Mesenchymal stem cell (in vitro differentiated cells and primary cell): ENCODE measurements around the gene PACS1.
A peak's percentile ranks its signal among the peaks of the same experiment; 100 is the strongest.

ENCODE experiments used
- DNase-seq: peaks from one replicate; pipeline ENCODE4 v3.0.0-alpha.2; 2013
- H2AFZ ChIP-seq: one replicate; pipeline ENCODE4 v1.6.1; 2013; ENCODE audit warnings: low read depth, mild to moderate bottlenecking, control low read depth, inconsistent platforms, low read length, moderate library complexity
- H2AK5ac ChIP-seq: 2 replicates; pipeline ENCODE4 v1.6.1; 2013; ENCODE audit warnings: low read length, moderate library complexity, mild to moderate bottlenecking, inconsistent platforms; ENCODE audit not compliant: severe bottlenecking
- H2BK120ac ChIP-seq: one replicate; pipeline ENCODE4 v1.6.1; 2013; ENCODE audit warnings: low read depth, mild to moderate bottlenecking, inconsistent platforms, low read length, moderate library complexity
- H2BK12ac ChIP-seq, 2 experiments: one replicate each; pipeline ENCODE4 v1.6.1; 2013; ENCODE audit warnings: inconsistent platforms in 2 of 2, low read length in 2 of 2, mild to moderate bottlenecking in 2 of 2, moderate library complexity in 2 of 2, control low read depth in 1 of 2
- H2BK15ac ChIP-seq: one replicate; pipeline ENCODE4 v1.6.1; 2013; ENCODE audit warnings: mild to moderate bottlenecking, low read depth, inconsistent platforms; ENCODE audit not compliant: poor library complexity, severe bottlenecking
- H2BK5ac ChIP-seq: 2 replicates; pipeline ENCODE4 v1.6.1; 2013; ENCODE audit warnings: low read depth, mild to moderate bottlenecking, low read length, control low read depth, inconsistent platforms; ENCODE audit not compliant: poor library complexity, severe bottlenecking
- H3K14ac ChIP-seq, 2 experiments: one replicate each; pipeline ENCODE4 v1.6.1; 2013; ENCODE audit warnings: inconsistent platforms in 2 of 2, low read length in 2 of 2, control low read depth in 1 of 2, mild to moderate bottlenecking in 1 of 2, moderate library complexity in 1 of 2
- H3K18ac ChIP-seq, 2 experiments: one replicate each; pipeline ENCODE4 v1.6.1; 2013; ENCODE audit warnings: inconsistent platforms in 2 of 2, low read length in 2 of 2, control low read depth in 1 of 2, low read depth in 1 of 2, mild to moderate bottlenecking in 1 of 2
- H3K23ac ChIP-seq, 2 experiments: one replicate each; pipeline ENCODE4 v1.6.1; 2013; ENCODE audit warnings: inconsistent platforms in 2 of 2, low read length in 2 of 2, mild to moderate bottlenecking in 2 of 2, moderate library complexity in 2 of 2, control low read depth in 1 of 2
- H3K27ac ChIP-seq: 2 replicates; pipeline ENCODE4 v1.5.1; 2013; ENCODE audit warnings: mild to moderate bottlenecking, moderate library complexity, low read length, control low read depth, inconsistent platforms; ENCODE audit not compliant: poor library complexity, severe bottlenecking
- H3K27me3 ChIP-seq, 2 experiments: 2 replicates each; pipeline versions ENCODE4 v1.6.1 to v1.7.0; 2013; ENCODE audit warnings: low read length in 2 of 2, mild to moderate bottlenecking in 2 of 2, moderate library complexity in 2 of 2, control low read depth in 1 of 2, inconsistent platforms in 1 of 2; ENCODE audit not compliant: control insufficient read depth in 1 of 2, insufficient read depth in 1 of 2
- H3K36me3 ChIP-seq, 2 experiments: 2 replicates each; pipeline versions ENCODE4 v1.6.1 to v1.7.0; 2013; ENCODE audit warnings: low read length in 2 of 2, control low read depth in 1 of 2, inconsistent platforms in 1 of 2, low read depth in 1 of 2, mild to moderate bottlenecking in 1 of 2; ENCODE audit not compliant: insufficient read depth in 2 of 2, control insufficient read depth in 1 of 2
- H3K4ac ChIP-seq, 2 experiments: one replicate each; pipeline ENCODE4 v1.6.1; 2013; ENCODE audit warnings: inconsistent platforms in 2 of 2, low read length in 2 of 2, mild to moderate bottlenecking in 2 of 2, moderate library complexity in 2 of 2, control low read depth in 1 of 2, low read depth in 1 of 2
- H3K4me1 ChIP-seq: 2 replicates; pipeline ENCODE4 v1.6.1; 2013; ENCODE audit warnings: low read depth, low read length, control low read depth; ENCODE audit not compliant: control insufficient read depth, insufficient read depth
- H3K4me2 ChIP-seq: 2 replicates; pipeline ENCODE4 v1.6.1; 2013; ENCODE audit warnings: low read length, mild to moderate bottlenecking, inconsistent platforms; ENCODE audit not compliant: poor library complexity, severe bottlenecking
- H3K4me3 ChIP-seq, 2 experiments: 2 replicates each; pipeline versions ENCODE4 v1.5.1 to v1.7.0; 2013; ENCODE audit warnings: low read length in 2 of 2, mild to moderate bottlenecking in 2 of 2, control low read depth in 1 of 2, low read depth in 1 of 2; ENCODE audit not compliant: insufficient read depth in 1 of 2
- H3K79me1 ChIP-seq: replicated peaks from 2 replicates; pipeline ENCODE4 v1.6.1; 2013; ENCODE audit warnings: mild to moderate bottlenecking, control low read depth, low read length, inconsistent platforms; ENCODE audit not compliant: poor library complexity, severe bottlenecking
- H3K9ac ChIP-seq: 2 replicates; pipeline ENCODE4 v1.7.0; 2013; ENCODE audit warnings: mild to moderate bottlenecking, low read length, moderate library complexity
- H3K9me3 ChIP-seq: 2 replicates; pipeline ENCODE4 v1.7.0; 2013; ENCODE audit warnings: mild to moderate bottlenecking, low read length; ENCODE audit not compliant: control insufficient read depth
- H4K8ac ChIP-seq: one replicate; pipeline ENCODE4 v1.6.1; 2013; ENCODE audit warnings: inconsistent platforms, mild to moderate bottlenecking, low read length, moderate library complexity
- H4K91ac ChIP-seq: one replicate; pipeline ENCODE4 v1.6.1; 2013; ENCODE audit warnings: mild to moderate bottlenecking, low read length, inconsistent platforms
- WGBS: methylation state at CpG from one replicate; pipeline ENCODE4 v1.1.7; 2013; ENCODE audit warnings: mixed read lengths; 5-methylcytosine and 5-hydroxymethylcytosine counted together

PACS1 gene

DNA sequence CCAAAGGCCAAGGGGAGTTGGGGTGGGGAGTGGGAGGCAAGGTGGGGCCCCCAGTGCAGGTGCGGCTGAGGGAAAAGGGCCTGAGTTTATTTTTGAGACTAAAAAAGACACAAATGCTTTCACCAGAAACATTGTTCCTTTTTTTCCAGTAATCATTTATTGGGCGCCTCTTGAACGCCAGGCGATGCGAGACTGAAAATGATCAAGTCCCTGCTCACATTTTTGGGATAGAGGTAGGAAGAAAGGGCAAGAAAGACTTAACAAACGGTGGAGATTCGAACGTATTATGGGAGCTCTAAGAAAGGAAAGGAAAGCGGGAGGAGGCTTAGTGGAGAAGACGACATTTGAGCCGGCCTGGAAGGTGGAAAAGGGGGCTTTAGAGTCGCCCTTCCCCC, 18.7 kb upstream of the PACS1 start:
- Histone ChIP-seq H2AFZ (peak overlapping the region; percentile 60), H3K4me3 (peak overlapping the region; percentile 29 to 94), H3K79me1 (peaks cover 5% of the 10 kb centered on the region), H2BK12ac (peak overlapping the region in 1 of 2 experiments; percentile 17), H2BK120ac (no peak overlapping the region), H3K4ac (peak overlapping the region in 1 of 2 experiments; percentile 60), H3K18ac (peak overlapping the region; percentile 65 to 71), H3K23ac (no peak overlapping the region), H2AK5ac (peak overlapping the region; percentile 63), H3K9me3 (no peaks in the 10 kb centered on the region), H2BK5ac (peak overlapping the region; percentile 0), H3K4me2 (peak overlapping the region; percentile 74), H3K9ac (peak overlapping the region; percentile 95), H3K36me3 (peaks cover 12 to 20% of the 10 kb centered on the region in 2 experiments), H3K27me3 (peaks cover 6 to 33% of the 10 kb centered on the region in 2 experiments), H3K14ac (no peak overlapping the region), H4K91ac (peak overlapping the region; percentile 52), H2BK15ac (no peak overlapping the region), H3K27ac (peak overlapping the region; percentile 85), H4K8ac (peak overlapping the region; percentile 69), H3K4me1 (peaks cover 45% of the 10 kb centered on the region)
- 34% methylated on average over 11 of the region's 12 CpGs for WGBS
- DNase-seq = no peak

DNA sequence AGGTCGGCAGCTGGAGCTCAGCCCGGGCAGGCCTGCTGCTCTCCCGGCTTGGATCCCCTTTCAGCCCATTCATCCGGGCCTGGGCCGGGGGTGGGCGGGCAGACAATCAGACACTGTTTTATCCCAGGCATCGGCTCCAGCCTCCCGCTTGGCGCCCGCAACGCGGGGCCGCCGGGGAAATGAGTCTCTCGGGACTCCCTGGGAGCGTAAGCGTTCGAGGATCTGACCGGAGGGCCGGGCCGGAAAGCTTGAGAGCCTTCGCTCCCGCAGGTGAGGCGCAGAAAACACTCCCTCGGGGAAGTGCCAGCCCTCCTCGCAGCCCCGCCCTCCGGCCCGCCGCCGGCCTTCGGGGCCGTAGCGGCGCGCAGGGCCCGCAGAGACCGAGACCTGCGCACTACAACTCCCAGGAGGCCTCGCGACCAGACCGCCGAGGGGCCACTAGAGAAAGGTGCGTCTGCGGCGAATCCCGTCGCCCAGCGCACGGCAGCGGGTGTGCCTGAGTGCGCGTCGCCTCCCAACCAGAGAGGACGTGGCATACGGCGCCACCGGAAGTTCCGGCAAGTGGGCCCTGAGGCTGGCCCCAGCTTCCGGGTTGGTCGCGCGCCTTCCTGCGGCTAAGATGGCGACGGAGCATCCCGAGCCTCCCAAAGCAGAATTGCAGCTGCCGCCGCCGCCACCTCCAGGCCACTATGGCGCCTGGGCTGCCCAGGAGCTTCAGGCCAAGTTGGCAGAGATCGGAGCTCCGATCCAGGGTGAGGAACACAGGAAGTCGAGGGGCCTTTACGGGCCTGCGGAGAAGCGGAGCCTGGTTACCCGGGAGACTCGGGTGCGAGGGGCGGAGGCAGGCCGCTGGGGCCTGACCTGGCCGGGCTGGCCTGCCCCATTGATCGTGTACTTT, 18.1 kb upstream of the PACS1 start, which contains the start of gene SF3B2:
SF3B2 (plus strand) TSS at position 599 of the 898 bp plus-strand sequence; CDS start at position 620, 21 bp downstream.
- H2BK15ac ChIP-seq = no peak within 1 kb of the TSS

DNA sequence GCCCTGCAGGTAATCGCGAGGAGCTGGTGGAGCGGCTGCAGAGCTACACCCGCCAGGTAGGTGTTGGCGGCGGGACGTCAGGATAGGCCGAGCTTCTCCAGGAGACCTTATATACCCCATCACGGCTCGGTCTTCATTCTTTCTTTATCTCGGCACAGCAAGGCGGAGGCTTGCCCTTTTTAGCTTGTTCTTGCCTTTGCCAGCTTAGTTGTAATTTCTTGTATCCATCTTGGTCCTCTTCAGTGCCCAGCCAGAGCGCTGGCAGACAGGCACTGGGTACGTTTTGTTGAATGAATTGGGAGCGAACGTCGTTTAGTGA, 17.4 kb upstream of the PACS1 start:
- Histone ChIP-seq H2AFZ (peak overlapping the region; percentile 83), H3K4me3 (peak overlapping the region; percentile 84 to 94), H2AK5ac (peak overlapping the region; percentile 37), H4K8ac (peak overlapping the region; percentile 97), H3K79me1 (peaks cover 11% of the 10 kb centered on the region), H3K14ac (peak overlapping the region in 1 of 2 experiments; percentile 72), H3K36me3 (peaks cover 21 to 31% of the 10 kb centered on the region in 2 experiments), H2BK5ac (no peak overlapping the region), H3K4me2 (peak overlapping the region; percentile 67), H3K9me3 (no peaks in the 10 kb centered on the region), H4K91ac (peak overlapping the region; percentile 84), H3K23ac (peak overlapping the region in 1 of 2 experiments; percentile 18), H2BK15ac (no peak overlapping the region), H3K9ac (peak overlapping the region; percentile 95), H3K27me3 (peaks cover 4 to 21% of the 10 kb centered on the region in 2 experiments), H2BK120ac (no peak overlapping the region), H2BK12ac (no peak overlapping the region), H3K4me1 (peaks cover 36% of the 10 kb centered on the region), H3K27ac (no peak overlapping the region), H3K18ac (peak overlapping the region; percentile 82 to 86), H3K4ac (peak overlapping the region; percentile 90 to 96)
- DNase-seq = no peak
- under 1% methylated on average over 17 of the region's 17 CpGs for WGBS

More for the DNA sequence above, 18.1 kb upstream of the PACS1 start, which contains the start of gene SF3B2:
- H3K4ac ChIP-seq = peak within 1 kb of the TSS; percentile 90 to 96
- H3K36me3 ChIP-seq = peaks cover 15 to 26% of the 10 kb centered on the region in 2 experiments
- DNase-seq = peak; percentile 98
- H3K18ac ChIP-seq = peak within 1 kb of the TSS; percentile 82 to 86
- peak within 1 kb of the TSS; percentile 85 for H3K27ac ChIP-seq
- H3K4me2 ChIP-seq = peak within 1 kb of the TSS; percentile 74
- under 1% methylated on average over 84 of the region's 84 CpGs for WGBS
- peak within 1 kb of the TSS in 1 of 2 experiments; percentile 18 for H3K23ac ChIP-seq
- H3K27me3 ChIP-seq = peaks cover 4 to 27% of the 10 kb centered on the region in 2 experiments
- peaks cover 42% of the 10 kb centered on the region for H3K4me1 ChIP-seq
- H2AFZ ChIP-seq = peak within 1 kb of the TSS; percentile 83
- H2BK5ac ChIP-seq = peak within 1 kb of the TSS; percentile 0
- H3K4me3 ChIP-seq = peak within 1 kb of the TSS; percentile 84 to 94
- H3K14ac ChIP-seq = peak within 1 kb of the TSS in 1 of 2 experiments; percentile 72
- peak within 1 kb of the TSS in 1 of 2 experiments; percentile 17 for H2BK12ac ChIP-seq
- peak within 1 kb of the TSS; percentile 97 for H4K8ac ChIP-seq
- H3K9ac ChIP-seq = peak within 1 kb of the TSS; percentile 95
- H4K91ac ChIP-seq = peak within 1 kb of the TSS; percentile 84
- H2BK120ac ChIP-seq = no peak within 1 kb of the TSS
- peaks cover 10% of the 10 kb centered on the region for H3K79me1 ChIP-seq
- peak within 1 kb of the TSS; percentile 63 for H2AK5ac ChIP-seq
- no peaks in the 10 kb centered on the region for H3K9me3 ChIP-seq

DNA sequence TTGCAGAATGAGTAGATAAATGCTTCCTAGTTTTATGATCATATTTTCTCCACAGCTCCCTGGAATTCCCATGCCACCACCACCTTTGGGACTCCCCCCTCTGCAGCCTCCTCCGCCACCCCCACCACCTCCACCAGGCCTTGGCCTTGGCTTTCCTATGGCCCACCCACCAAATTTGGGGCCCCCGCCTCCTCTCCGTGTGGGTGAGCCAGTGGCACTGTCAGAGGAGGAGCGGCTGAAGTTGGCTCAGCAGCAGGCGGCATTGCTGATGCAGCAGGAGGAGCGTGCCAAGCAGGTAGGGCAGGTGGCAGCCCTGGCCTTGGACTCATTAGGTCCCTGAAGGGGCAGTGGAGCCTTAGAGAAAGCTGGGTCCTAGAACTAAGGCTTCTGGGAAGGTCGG, 15.1 kb upstream of the PACS1 start:
- H3K14ac ChIP-seq = no peak overlapping the region
- no peak overlapping the region for H3K4me3 ChIP-seq
- H2AFZ ChIP-seq = no peak overlapping the region
- H2AK5ac ChIP-seq = no peak overlapping the region
- H3K27me3 ChIP-seq = no peaks in the 10 kb centered on the region
- H4K91ac ChIP-seq = no peak overlapping the region
- H2BK12ac ChIP-seq = no peak overlapping the region
- no peak overlapping the region for H3K4ac ChIP-seq
- peaks cover 18% of the 10 kb centered on the region for H3K4me1 ChIP-seq
- H2BK5ac ChIP-seq = no peak overlapping the region
- H3K79me1 ChIP-seq = peaks cover 20% of the 10 kb centered on the region
- no peak overlapping the region for H3K9ac ChIP-seq
- no peak overlapping the region for H3K23ac ChIP-seq
- 98% methylated on average over 7 of the region's 7 CpGs for WGBS
- no peak overlapping the region for H3K27ac ChIP-seq
- no peak overlapping the region for H3K4me2 ChIP-seq
- H4K8ac ChIP-seq = no peak overlapping the region
- H3K18ac ChIP-seq = no peak overlapping the region
- no peak for DNase-seq
- H2BK15ac ChIP-seq = no peak overlapping the region
- H2BK120ac ChIP-seq = no peak overlapping the region
- H3K36me3 ChIP-seq = peaks cover 42 to 54% of the 10 kb centered on the region in 2 experiments
- no peaks in the 10 kb centered on the region for H3K9me3 ChIP-seq
